ENCODE data around the gene LAP3.

DNA sequence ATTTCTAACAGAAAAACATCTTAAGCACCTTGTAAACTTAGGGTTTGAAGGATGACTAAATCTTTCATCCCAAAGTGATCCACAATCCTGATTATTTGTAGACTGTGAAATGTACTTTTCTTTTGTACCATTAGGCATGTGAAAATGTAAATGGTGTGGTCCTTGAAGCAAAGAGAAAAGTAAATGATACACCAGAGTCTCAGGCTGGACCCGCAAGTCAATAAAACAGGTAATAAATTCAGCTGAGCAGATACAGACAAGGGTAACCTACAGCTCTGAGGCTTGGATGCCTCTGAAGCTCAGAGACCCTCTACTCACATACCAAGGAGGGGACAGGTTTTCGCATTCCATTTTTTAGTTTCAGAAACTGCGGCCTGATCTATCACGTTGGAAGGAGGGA is 2.8 kb upstream of the LAP3 start:
- TF ChIP-seq GATA2 (IDR thresholded peaks at IDR 0.05; ENCODE audit: low read depth, low read length) (no peak), GATA3 (IDR thresholded peaks at IDR 0.05; ENCODE audit: low read depth, low read length) (no peak)
